Left renal cortex interstitium (tissue), 4 donors: ENCODE results near the gene CAPN7. TPM values are rescaled to one million over a fixed set of nuclear protein-coding genes. Genes with fewer than 3 reads are reported as not detected.
"Not testable (repeated sequence)": the region's sequence is repeated elsewhere in the genome, so short reads cannot be mapped to it uniquely, and the experiment has no call there.

Source experiments
- DNase-seq, 4 donors: peaks; one replicate each; pipeline ENCODE4 v3.0.0-alpha.2; 2013; ENCODE audit warnings: low read depth in 4 of 4, low spot score in 2 of 4, missing footprints in 1 of 4
- polyA plus RNA-seq, 4 donors: library from polyadenylated mRNA; unstranded; fragments of 120-200 nt; gene quantifications; one replicate each; pipeline ENCODE4 v1.2.1, GENCODE V29; 2013; ENCODE audit not compliant: insufficient read length in 4 of 4

Gene CAPN7
- 10 to 100 TPM; 43.4 to 56.1 (median 49.4) TPM for polyA plus RNA-seq

- DNase-seq: peak; percentile 62 to 86 (median 80)
Observed at GRCh38 chr3:15205934-15206661, at the start of gene CAPN7. TSS of gene CAPN7 (plus strand) at chr3:15206246. CDS start at chr3:15206496, 250 bp downstream.

DNA sequence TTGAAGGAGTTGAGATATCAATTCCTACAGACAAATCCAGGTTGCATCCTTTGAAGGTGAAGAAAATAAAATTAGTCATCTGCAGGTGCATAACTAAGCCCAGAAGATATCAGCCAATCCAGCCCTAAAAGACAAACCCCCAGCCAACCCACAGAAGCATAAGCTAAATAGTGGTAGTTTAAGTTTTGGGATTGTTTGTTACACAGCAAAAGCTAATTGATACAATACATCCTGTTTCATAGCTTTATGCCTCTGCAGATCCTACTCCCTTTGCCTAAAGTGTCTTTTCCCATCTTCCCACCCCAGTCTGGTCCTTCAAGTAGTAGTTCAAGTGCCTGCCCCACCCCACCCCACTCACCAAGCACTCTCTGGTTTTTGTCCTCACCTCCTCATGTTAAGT, 48.6 kb upstream of the CAPN7 start:
- no peak for DNase-seq

GRCh38 chr3:15159501-15160136, 46.4 kb upstream of the CAPN7 start:
- DNase-seq: no peak

DNA sequence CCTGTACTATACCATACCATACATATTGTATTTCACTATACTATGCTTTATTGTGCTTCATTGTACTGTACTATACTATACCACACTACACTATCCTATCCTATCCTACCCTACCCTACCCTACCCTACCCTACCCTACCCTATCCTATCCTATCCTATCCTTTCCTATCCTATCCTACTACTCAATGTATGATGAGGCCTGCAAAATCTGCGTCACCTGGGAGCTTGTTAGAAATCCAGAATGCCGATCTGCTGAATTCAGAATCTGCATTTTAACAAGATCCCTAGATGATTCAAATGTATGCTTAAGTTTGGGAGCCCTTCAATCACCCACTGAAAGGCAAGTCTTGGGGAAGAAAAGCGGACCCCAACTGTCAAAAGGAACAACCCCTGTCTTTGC, 45.4 kb upstream of the CAPN7 start:
- DNase-seq: no peak

GRCh38 chr3:15161133-15161532, 44.9 kb upstream of the CAPN7 start:
- no peak for DNase-seq

DNA sequence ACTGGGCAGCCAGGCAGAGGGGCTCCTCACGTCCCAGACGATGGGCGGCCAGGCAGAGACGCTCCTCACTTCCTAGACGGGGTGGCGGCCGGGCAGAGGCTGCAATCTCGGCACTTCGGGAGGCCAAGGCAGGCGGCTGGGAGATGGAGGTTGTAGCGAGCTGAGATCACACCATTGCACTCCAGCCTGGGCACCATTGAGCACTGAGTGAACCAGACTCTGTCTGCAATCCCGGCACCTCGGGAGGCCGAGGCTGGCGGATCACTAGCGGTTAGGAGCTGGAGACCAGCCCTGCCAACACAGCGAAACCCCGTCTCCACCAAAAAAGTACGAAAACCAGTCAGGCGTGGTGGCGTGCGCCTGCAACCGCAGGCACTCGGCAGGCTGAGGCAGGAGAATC, 42.4 kb upstream of the CAPN7 start:
- not testable (repeated sequence) for DNase-seq

GRCh38 chr3:15164340-15164739, 41.7 kb upstream of the CAPN7 start:
- peak; percentile 44 to 62 (median 50) for DNase-seq

DNA sequence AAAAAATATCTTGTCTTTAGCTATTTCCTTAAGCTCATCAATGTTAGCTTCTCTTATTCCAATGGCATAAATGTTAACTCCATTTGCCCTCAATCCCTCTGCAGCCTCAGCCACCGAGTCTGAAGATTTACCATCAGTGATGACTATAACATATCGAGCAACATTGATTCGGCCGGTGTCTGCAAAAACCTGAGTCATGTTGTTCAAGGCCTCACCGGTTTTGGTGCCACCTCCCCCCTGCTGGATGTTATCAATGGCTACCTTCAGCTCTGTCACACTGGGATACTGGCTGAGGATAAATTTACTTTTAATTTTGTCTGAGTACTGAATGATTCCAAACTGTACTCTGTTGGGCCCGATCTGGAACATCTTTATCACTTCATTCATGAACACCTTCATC, 41.0 kb upstream of the CAPN7 start:
- DNase-seq: no peak

DNA sequence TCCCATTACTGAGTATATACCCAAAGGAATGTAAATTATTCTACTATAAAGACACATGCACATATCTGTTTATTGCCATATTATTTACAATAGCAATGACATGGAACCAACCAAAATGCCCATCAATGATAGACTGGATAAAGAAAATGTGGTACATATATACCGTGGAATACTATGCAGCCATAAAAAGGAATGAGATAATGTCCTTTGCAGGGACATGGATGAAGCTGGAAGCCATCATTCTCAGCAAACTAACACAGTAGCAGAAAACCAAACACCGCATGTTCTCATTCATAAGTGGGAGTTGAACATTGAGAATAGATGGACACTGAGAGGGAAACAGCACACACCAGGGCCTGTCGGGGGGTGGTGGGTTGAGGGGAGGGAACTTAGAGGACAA, 39.7 kb upstream of the CAPN7 start:
- not testable (repeated sequence) for DNase-seq

DNA sequence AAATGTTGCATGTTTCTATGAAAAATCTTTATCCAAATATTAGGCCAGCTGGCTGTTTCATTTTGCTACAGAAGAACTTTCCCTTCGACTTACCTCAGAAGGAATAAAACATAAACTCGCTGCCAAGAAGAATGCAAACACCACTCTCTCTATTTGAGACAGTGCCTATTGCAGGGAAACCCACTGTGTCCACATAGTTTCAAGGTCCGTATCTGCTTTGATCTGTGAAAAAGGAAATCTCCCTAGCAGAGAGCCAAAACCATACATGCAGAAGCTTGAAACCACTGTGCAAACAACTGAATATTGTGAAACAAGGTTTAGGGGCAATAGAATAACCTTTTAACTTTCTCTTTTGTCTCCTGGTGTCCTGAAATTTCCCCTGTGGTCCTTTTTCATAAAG, 35.0 kb upstream of the CAPN7 start:
- DNase-seq: no peak

DNA sequence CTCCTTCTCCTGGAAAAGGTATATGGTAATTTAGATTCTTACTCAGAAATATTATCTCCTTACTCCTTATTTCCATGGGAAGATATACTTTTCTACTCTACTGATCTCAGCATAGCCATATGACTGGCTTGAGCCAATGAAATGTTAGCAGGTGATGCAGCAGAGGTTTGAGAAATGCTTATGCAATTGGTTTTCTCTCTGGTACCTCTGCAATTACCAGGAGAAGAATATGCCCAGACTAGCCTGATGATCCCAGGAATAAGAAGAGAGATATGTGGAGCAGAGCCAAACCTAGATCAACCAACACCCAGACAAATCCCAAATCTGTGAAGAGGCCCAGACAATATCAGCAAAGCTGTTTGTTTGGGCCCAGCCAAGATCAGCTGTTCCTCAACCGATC, 33.2 kb upstream of the CAPN7 start:
- DNase-seq: no peak

DNA sequence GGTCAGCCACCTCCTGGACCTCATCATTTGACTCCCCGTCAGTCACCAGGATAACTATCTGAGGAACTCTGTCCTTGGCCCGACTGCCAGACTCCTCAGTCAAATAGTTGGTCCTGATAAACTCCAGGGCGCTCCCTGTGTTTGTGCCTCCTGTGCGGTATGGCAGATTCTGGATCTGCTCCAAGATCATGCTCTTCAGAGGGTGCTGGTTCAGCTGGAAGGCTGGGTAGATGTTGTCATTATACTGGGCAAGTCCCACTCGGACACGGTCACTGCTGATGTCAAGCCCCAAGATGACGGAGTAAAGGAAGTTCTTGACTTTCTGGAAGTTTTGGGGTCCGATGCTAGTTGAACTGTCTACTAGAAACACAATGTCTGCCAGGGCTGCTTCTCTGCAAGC, 31.1 kb upstream of the CAPN7 start:
- no peak for DNase-seq

- DNase-seq: no peak
Observed at GRCh38 chr3:15175605-15176004, 30.4 kb upstream of the CAPN7 start.

DNA sequence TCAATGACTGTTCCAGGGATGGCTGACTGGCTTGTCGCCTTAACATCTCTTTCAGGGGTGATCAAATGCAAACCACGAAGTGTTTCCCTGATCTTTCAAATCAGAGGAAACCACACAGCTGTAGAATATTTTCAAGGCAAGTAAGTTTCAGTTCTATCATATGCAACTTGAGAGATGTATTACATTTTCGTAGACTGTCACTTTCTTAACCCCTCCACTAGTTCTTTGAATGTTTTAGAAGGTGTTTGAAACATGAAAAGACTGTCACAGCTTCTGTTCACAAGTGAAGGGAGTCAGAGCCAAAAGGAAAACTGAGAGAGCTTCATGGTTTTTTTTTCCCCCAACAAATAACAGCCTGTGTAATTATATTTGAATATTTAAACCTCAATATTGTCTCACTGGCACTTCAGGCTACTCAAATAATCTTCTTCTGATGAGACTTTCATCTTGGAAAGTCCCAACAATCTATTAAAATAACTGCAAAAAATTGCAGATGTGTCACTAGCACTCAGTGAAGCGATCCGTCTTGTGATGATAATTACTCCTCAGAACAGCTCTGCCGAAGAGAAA, 25.9 kb upstream of the CAPN7 start:
- DNase-seq: no peak

DNA sequence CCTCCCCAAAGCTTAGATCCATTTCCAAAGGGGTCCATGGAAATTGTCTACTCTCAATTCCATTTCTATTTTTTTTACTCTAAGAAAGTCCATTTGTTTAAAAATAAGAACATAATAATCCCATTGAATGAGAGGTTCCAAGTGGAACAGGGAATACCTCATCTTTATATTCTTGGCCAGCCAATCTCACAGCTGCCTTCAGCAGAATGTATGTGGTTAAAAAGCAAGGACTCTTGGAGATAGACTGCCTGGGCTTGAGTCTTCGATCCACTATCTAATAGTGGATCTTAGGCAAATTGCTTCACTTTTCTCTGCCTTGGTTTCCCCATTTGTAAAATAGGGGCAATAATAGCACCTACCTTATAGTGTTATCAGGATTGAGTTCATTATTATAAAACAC, 24.5 kb upstream of the CAPN7 start:
- DNase-seq: no peak

- DNase-seq: no peak
Observed at GRCh38 chr3:15181963-15182362, 24.1 kb upstream of the CAPN7 start.

DNA sequence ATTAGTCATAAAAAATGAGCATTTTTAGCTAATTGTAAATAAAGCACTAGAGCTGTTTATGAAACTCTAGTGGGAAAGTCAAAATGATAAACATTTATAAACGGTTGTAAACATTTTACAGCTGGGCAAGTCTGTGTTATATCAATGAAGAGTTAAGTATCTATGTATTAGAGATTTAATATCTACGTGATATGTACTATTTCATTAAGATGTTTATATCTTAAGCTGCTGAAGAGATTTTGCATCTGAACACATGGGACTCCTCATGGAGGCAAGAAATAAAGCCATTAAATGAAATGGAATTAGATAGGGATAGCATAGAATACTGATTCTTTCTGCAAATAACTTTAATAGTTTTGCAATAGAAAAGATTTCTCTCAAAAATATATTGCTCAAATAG, 23.0 kb upstream of the CAPN7 start:
- DNase-seq: no peak

GRCh38 chr3:15185404-15185803, 20.6 kb upstream of the CAPN7 start:
- DNase-seq: no peak

DNA sequence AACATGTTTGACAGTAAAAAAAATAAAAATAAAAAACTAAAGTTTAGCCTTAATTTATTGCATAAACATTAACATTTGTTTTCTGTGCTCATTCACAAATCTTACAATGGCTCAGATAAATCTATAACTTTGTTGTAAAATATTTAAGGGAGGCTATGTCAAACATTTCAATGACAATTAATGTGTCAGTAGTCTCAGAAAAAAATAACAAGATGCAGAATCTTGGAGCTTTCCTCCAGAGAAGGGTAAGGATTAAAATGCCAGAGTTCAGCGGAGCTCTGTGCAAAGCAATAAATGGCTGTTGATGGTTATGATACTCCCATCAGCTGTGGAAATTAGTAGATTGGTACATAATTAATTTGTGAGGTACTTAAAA, 20.0 kb upstream of the CAPN7 start:
- no peak for DNase-seq

- DNase-seq: not testable (repeated sequence)
Observed at GRCh38 chr3:15186477-15187164, 19.4 kb upstream of the CAPN7 start.

DNA sequence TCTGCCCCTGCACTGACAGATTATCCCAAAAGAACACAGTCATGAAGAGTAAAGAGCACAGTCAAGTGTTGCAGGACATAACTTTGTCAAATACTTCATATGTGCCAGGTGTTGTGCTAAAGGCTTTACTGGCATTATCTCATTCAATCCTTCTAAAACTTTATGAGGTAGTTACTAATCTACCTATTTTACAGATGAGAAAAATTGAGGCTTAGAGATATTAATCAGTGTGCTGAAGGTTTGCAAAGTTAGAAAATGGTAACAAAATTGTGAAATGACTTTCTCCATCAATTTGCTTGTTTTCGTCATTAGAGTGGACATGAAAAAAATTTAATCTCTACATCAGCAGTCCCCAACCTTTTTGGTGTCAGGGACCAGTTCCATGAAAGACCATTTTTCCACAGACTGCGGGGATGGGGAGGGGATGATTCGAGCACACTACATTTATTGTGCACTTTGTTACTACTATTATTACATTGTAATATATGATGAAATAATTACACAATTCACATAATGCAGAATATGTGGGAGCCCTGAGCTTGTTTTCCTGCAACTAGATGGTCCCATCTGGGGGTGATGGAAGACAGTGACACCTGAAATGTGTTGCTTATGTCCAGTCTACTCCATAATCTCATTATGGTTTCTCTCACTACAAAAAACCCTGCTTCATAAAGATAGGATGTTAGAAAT, 8.6 kb upstream of the CAPN7 start:
- no peak for DNase-seq
